Activated T-cell treated with anti-CD3 and anti-CD28 coated beads for 1 hour (primary cell): Measurements from ENCODE around the gene EEF1A2.

ENCODE experiments used
- DNase-seq: peaks from one replicate; pipeline ENCODE4 v3.0.0-alpha.2; 2020; ENCODE audit warnings: low read depth

The EEF1A2 gene

GRCh38 chr20:63468421-63468820 is 30.5 kb downstream of the EEF1A2 start:
- DNase-seq = no peak

- DNase-seq = no peak
Measured at GRCh38 chr20:63467294-63468083, 31.4 kb downstream of the EEF1A2 start.

- no peak for DNase-seq
Measured at GRCh38 chr20:63466861-63467260, 32.0 kb downstream of the EEF1A2 start.

GRCh38 chr20:63466250-63466825 is 32.5 kb downstream of the EEF1A2 start:
- DNase-seq = no peak

GRCh38 chr20:63465380-63466249 is 33.3 kb downstream of the EEF1A2 start:
- DNase-seq = no peak

GRCh38 chr20:63464289-63464635 is 34.6 kb downstream of the EEF1A2 start:
- no peak for DNase-seq

GRCh38 chr20:63463400-63464288 is 35.2 kb downstream of the EEF1A2 start:
- no peak for DNase-seq

GRCh38 chr20:63462244-63462643 is 36.6 kb downstream of the EEF1A2 start:
- no peak for DNase-seq

- DNase-seq = no peak
Measured at GRCh38 chr20:63461104-63461763, 37.6 kb downstream of the EEF1A2 start.

GRCh38 chr20:63459070-63459380 is 39.9 kb downstream of the EEF1A2 start:
- DNase-seq = no peak

- no peak for DNase-seq
Measured at GRCh38 chr20:63458170-63459069, 40.5 kb downstream of the EEF1A2 start.

GRCh38 chr20:63457737-63458136 is 41.1 kb downstream of the EEF1A2 start:
- no peak for DNase-seq

GRCh38 chr20:63456429-63457284 is 42.2 kb downstream of the EEF1A2 start:
- no peak for DNase-seq

GRCh38 chr20:63455568-63455859 is 43.4 kb downstream of the EEF1A2 start:
- DNase-seq = no peak

- DNase-seq = no peak
Measured at GRCh38 chr20:63454731-63455567, 43.9 kb downstream of the EEF1A2 start.

GRCh38 chr20:63452821-63453523 is 45.9 kb downstream of the EEF1A2 start:
- DNase-seq = no peak

GRCh38 chr20:63452341-63452740 is 46.5 kb downstream of the EEF1A2 start:
- no peak for DNase-seq

- DNase-seq = no peak
Measured at GRCh38 chr20:63451821-63452220, 47.1 kb downstream of the EEF1A2 start.
